ENCODE data around the gene KAT2A.

DNA sequence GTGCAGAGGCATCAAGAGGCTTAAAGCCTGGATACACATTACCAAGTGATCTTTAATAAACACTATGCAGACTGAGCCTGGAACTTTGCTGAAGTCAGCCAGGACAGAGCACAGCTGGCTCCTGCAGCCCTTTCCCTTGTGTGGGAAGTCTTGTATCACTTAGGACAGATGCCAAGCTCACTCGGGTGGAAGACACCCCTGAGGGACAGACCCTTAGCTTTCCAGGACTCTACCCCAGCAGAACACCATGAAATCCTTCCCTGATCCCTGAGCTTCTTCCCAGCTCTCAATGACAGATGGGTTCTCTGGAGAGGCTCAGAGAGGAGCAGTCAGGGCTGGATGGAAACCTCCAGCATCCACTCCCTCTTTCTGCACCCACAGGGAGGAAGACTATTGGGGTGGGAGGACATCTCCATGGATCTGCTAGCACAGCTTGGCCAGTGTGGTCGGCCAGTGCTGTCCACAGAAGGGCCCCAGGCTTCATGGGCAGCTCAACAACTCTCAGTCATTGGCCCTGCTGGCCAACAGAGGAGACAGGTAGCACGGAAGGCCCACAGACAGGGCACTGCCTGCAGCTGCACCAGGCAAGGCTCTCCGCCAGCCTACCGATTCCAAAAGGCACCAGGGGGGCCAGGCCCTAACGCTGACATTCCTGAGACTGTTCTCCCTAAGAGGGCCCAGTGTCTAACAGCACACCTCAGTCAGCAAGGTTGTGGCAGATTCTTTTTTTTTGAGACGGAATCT, 17.8 kb upstream of the KAT2A start:
- TF ChIP-seq, protein P1, sequence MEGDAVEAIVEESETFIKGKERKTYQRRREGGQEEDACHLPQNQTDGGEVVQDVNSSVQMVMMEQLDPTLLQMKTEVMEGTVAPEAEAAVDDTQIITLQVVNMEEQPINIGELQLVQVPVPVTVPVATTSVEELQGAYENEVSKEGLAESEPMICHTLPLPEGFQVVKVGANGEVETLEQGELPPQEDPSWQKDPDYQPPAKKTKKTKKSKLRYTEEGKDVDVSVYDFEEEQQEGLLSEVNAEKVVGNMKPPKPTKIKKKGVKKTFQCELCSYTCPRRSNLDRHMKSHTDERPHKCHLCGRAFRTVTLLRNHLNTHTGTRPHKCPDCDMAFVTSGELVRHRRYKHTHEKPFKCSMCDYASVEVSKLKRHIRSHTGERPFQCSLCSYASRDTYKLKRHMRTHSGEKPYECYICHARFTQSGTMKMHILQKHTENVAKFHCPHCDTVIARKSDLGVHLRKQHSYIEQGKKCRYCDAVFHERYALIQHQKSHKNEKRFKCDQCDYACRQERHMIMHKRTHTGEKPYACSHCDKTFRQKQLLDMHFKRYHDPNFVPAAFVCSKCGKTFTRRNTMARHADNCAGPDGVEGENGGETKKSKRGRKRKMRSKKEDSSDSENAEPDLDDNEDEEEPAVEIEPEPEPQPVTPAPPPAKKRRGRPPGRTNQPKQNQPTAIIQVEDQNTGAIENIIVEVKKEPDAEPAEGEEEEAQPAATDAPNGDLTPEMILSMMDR (IDR thresholded peaks at IDR 0.05) = no peak
- TF ChIP-seq, protein P2, sequence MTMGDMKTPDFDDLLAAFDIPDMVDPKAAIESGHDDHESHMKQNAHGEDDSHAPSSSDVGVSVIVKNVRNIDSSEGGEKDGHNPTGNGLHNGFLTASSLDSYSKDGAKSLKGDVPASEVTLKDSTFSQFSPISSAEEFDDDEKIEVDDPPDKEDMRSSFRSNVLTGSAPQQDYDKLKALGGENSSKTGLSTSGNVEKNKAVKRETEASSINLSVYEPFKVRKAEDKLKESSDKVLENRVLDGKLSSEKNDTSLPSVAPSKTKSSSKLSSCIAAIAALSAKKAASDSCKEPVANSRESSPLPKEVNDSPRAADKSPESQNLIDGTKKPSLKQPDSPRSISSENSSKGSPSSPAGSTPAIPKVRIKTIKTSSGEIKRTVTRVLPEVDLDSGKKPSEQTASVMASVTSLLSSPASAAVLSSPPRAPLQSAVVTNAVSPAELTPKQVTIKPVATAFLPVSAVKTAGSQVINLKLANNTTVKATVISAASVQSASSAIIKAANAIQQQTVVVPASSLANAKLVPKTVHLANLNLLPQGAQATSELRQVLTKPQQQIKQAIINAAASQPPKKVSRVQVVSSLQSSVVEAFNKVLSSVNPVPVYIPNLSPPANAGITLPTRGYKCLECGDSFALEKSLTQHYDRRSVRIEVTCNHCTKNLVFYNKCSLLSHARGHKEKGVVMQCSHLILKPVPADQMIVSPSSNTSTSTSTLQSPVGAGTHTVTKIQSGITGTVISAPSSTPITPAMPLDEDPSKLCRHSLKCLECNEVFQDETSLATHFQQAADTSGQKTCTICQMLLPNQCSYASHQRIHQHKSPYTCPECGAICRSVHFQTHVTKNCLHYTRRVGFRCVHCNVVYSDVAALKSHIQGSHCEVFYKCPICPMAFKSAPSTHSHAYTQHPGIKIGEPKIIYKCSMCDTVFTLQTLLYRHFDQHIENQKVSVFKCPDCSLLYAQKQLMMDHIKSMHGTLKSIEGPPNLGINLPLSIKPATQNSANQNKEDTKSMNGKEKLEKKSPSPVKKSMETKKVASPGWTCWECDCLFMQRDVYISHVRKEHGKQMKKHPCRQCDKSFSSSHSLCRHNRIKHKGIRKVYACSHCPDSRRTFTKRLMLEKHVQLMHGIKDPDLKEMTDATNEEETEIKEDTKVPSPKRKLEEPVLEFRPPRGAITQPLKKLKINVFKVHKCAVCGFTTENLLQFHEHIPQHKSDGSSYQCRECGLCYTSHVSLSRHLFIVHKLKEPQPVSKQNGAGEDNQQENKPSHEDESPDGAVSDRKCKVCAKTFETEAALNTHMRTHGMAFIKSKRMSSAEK (CRISPR knock-in tag; IDR thresholded peaks at IDR 0.05; ENCODE audit: borderline replicate concordance) = no peak
- no peak for TF ChIP-seq ZNF317 (CRISPR knock-in tag; IDR thresholded peaks at IDR 0.05; ENCODE audit: borderline replicate concordance, low read depth)
- TF ChIP-seq ZBTB21 (CRISPR knock-in tag; IDR thresholded peaks at IDR 0.05; ENCODE audit: borderline replicate concordance) = no peak
- TF ChIP-seq, protein P3, sequence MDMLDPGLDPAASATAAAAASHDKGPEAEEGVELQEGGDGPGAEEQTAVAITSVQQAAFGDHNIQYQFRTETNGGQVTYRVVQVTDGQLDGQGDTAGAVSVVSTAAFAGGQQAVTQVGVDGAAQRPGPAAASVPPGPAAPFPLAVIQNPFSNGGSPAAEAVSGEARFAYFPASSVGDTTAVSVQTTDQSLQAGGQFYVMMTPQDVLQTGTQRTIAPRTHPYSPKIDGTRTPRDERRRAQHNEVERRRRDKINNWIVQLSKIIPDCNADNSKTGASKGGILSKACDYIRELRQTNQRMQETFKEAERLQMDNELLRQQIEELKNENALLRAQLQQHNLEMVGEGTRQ (CRISPR knock-in tag; IDR thresholded peaks at IDR 0.05) = no peak
- no peak for TF ChIP-seq NFYB (CRISPR knock-in tag; conservative IDR thresholded peaks at IDR 0.05; ENCODE audit: low read depth)
- TF ChIP-seq RELA (CRISPR knock-in tag; IDR thresholded peaks at IDR 0.05; ENCODE audit: borderline replicate concordance) = no peak
- TF ChIP-seq, protein P4, sequence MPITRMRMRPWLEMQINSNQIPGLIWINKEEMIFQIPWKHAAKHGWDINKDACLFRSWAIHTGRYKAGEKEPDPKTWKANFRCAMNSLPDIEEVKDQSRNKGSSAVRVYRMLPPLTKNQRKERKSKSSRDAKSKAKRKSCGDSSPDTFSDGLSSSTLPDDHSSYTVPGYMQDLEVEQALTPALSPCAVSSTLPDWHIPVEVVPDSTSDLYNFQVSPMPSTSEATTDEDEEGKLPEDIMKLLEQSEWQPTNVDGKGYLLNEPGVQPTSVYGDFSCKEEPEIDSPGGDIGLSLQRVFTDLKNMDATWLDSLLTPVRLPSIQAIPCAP (CRISPR knock-in tag; IDR thresholded peaks at IDR 0.05) = no peak
- no peak for TF ChIP-seq CBFB (CRISPR knock-in tag; IDR thresholded peaks at IDR 0.05; ENCODE audit: low read depth)
